ENCODE results near the gene SEMA4C. TPM values are rescaled to one million over a fixed set of nuclear protein-coding genes. Genes with fewer than 3 reads are reported as not detected.

The SEMA4C gene
- total and polyA plus RNA-seq, 2 of the 4 experiments (the other 2 are of a cell fraction): 15.8 to 24.3 TPM

- H3K9ac ChIP-seq (ENCODE audit: low read depth, low read length): no peak overlapping the region
- no peak overlapping the region for H2BK20ac ChIP-seq (ENCODE audit: low read depth, low read length)
- H2AK5ac ChIP-seq (ENCODE audit: low read depth, low read length): no peak overlapping the region; the same call in 1 of the 2 replicates
- H3K36me3 ChIP-seq (ENCODE audit: control insufficient read depth, insufficient read depth, low read length): no peaks in the 10 kb centered on the region
- H3K56ac ChIP-seq (ENCODE audit: extremely low read depth, insufficient read depth, low read length): no peak overlapping the region
- no peak for DNase-seq
- in situ Hi-C loops (cut with MboI; ENCODE audit: low sequenced_read_pairs): no loop called here
- no peak overlapping the region for H3K4me3 ChIP-seq (ENCODE audit: insufficient read depth, low read depth, low read length)
- H2BK5ac ChIP-seq (ENCODE audit: low read depth, low read length, poor library complexity, severe bottlenecking): no peak overlapping the region
- no peak overlapping the region for H3K14ac ChIP-seq (replicated peaks; ENCODE audit: low read depth, low read length)
- no peak overlapping the region for H2BK120ac ChIP-seq (ENCODE audit: low read depth, low read length)
- H3K9me3 ChIP-seq (ENCODE audit: control insufficient read depth, insufficient read depth, low read length): no peaks in the 10 kb centered on the region
- ChIA-PET POLR2A (ENCODE audit: unreplicated experiment) (no interaction called here), CTCF (no interaction called here)
- TF ChIP-seq RAD21 (IDR thresholded peaks at IDR 0.05; ENCODE audit: low read length) (no peak), MAZ (IDR thresholded peaks at IDR 0.05; ENCODE audit: borderline replicate concordance, low read depth, low read length) (no peak), MXI1 (IDR thresholded peaks at IDR 0.05; ENCODE audit: borderline replicate concordance, low read depth, low read length) (no peak), RCOR1 (IDR thresholded peaks at IDR 0.05; ENCODE audit: insufficient replicate concordance, low read length) (no peak), MAFK (IDR thresholded peaks at IDR 0.05; ENCODE audit: low read depth, low read length) (no peak), CTCF (conservative IDR thresholded peaks at IDR 0.05; ENCODE audit: low read depth, low read length) (no peak), RFX5 (IDR thresholded peaks at IDR 0.05; ENCODE audit: low read depth, low read length) (no peak), ELK1 (IDR thresholded peaks at IDR 0.05; ENCODE audit: borderline replicate concordance, low read depth, low read length) (no peak), NFE2L2 (IDR thresholded peaks at IDR 0.05; ENCODE audit: low read depth, low read length) (no peak), POLR2A (IDR thresholded peaks at IDR 0.05; ENCODE audit: low read depth, low read length) (no peak), SMC3 (IDR thresholded peaks at IDR 0.05; ENCODE audit: low read depth, low read length) (no peak), CHD1 (IDR thresholded peaks at IDR 0.05; ENCODE audit: low read depth, low read length) (no peak), FOS (IDR thresholded peaks at IDR 0.05; ENCODE audit: low read depth, low read length) (no peak)
- H2BK15ac ChIP-seq (ENCODE audit: low read depth, low read length): no peak overlapping the region
- no peaks in the 10 kb centered on the region for H3K9me1 ChIP-seq (ENCODE audit: insufficient read depth, low read length)
- no peak overlapping the region for H4K91ac ChIP-seq (ENCODE audit: insufficient read depth, low read depth, low read length)
- H3K4ac ChIP-seq (ENCODE audit: low read depth, low read length): no peak overlapping the region
- H4K5ac ChIP-seq (ENCODE audit: low read depth, low read length): no peak overlapping the region
- no peak overlapping the region for H3K27ac ChIP-seq (ENCODE audit: insufficient read depth, low read length)
- no peak overlapping the region for H3K23ac ChIP-seq (ENCODE audit: low read depth, low read length)
- 20% methylated on average over 1 of the region's 12 CpGs; no CpG with 5 or more reads in 1 of the 2 experiments for WGBS, 2 experiments (ENCODE audit: extremely low coverage in 2 of 2, insufficient read length in 1 of 2)
- no peak overlapping the region for H4K8ac ChIP-seq (ENCODE audit: low read depth in 2 of 2, low read length in 2 of 2)
- BruUV-seq (replicated peaks): no TSS peak
- intact Hi-C loops (cut with micrococcal nuclease): no loop called here
- H3K4me2 ChIP-seq (ENCODE audit: low read depth, low read length): no peak overlapping the region
- no peaks in the 10 kb centered on the region for H3K79me1 ChIP-seq (ENCODE audit: low read depth in 1 of 2, low read length in 2 of 2)
- H3K27me3 ChIP-seq (ENCODE audit: control insufficient read depth, insufficient read depth, low read length): peaks cover 17% of the 10 kb centered on the region; the same call in 1 of the 2 replicates
- H3K4me1 ChIP-seq (ENCODE audit: control insufficient read depth, insufficient read depth, low read length): no peaks in the 10 kb centered on the region; the same call in 1 of the 2 replicates
- H4K20me1 ChIP-seq (ENCODE audit: insufficient read depth, low read length): no peaks in the 10 kb centered on the region
- no peak for ATAC-seq (ENCODE audit: low read depth)
- no peak overlapping the region for H3K18ac ChIP-seq (ENCODE audit: low read depth, low read length)
- H2AK9ac ChIP-seq (replicated peaks; ENCODE audit: low read depth, low read length, poor library complexity): no peak overlapping the region
- H2AFZ ChIP-seq (replicated peaks; ENCODE audit: low read length, poor library complexity): peak overlapping the region; percentile 49
- dilution Hi-C loops (cut with HindIII; ENCODE audit: low sequenced_read_pairs, unreplicated experiment): no loop called here
Observed at GRCh38 chr2:96882230-96882629, 12.3 kb upstream of the SEMA4C start.
